ENCODE measurements around the gene MAB21L2.

Gene MAB21L2

DNA sequence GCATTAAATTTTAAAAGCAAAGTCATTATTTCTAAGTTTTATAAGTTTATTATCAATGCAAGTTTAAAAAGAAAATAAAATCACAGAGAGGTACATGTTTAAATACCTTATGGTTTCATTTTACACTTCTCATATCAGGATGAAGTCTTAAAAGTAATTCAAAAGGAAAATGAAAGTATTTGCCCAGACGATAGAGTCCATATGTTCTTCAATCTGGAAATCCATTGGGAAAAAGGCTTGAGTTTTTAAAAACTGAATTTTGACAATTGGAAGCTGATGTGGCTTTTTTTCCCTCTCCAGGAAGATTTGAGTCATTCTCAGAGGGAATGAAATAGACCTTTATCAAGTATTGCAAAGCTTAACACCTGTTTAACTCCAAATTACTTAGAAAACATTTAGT lies 37.1 kb downstream of the MAB21L2 start:
- no peak for DNase-seq (ENCODE audit: low spot score)

DNA sequence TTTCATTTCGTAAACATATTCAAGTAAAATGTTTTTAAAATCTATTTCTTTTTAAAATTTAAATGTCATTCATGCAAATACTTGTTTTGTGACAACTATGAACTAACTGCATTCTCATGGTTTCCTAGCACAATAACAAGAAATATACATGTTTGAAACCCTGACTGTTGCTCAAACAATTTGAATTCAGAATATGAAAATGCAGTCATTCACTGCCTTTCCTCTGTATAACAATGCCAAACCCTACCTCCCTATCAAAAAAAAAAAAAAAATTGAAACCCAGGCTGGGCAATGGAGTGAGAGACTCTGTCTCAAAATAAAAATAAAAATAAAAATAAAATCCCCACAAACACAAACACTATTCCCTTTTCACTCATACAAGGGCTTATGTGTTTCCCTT lies 42.1 kb downstream of the MAB21L2 start:
- DNase-seq (ENCODE audit: low spot score), result no peak

DNA sequence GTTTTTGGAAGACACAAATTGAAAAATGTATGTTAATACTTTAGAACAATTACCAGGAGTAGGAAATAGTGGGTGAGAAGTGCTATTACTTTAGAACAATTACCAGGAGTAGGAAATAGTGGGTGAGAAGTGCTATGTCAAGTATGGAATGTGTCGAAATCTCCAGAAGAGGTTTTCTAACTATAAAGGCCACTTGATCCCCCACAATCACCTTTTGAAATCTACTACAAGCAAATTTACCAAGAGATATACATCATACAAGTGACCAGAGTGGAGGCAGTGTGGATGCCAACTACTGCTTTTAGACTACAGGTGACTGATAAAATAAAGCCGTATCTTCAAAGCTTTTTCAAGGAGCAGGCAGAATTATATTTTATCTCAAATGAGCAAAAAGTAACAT lies 43.1 kb downstream of the MAB21L2 start:
- DNase-seq (ENCODE audit: low spot score), result no peak

DNA sequence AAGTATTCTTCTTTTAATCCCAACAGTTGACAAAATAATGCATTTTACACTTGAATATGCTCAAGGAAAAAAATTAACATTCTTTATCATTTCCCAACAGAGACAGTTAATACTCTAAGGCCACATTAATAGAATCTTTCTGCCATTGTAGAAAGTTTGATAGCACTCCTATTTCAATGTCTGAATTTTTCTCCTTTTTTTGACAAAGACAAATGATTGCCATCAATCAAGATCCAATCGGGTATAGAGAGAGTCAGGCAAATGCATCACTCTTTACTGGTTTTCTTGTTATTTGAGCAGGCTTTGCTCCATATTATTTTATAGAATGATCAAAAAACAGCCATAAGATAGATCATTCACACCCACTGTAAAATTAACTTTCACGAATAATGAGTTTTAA lies 46.1 kb downstream of the MAB21L2 start:
- no peak for DNase-seq (ENCODE audit: low spot score)

DNA sequence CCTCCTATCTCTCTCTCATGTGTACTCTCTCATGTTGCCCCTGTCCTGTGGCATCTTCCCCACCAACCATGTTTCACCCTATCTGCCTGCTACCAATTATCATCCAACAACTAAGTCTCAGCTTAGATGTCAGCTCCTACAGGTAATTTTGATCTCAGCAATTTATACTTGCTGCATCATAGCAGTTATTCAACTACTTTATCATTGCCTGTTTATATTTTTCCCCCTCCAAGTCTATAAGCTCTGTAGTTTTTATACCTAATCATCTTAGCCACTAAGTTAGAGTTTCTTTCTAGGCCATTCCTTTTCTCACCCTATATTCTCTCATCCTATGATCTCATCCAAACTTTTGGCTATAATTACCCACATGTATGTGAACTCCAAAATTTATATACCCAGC lies 50.7 kb downstream of the MAB21L2 start:
- no peak for DNase-seq (ENCODE audit: low spot score)
